ENCODE data around the gene SPATA31D4. TPM values are rescaled to one million over a fixed set of nuclear protein-coding genes. Genes with fewer than 3 reads are reported as not detected.
A peak's percentile ranks its signal among the peaks of the same experiment; 100 is the strongest.
"Not testable (repeated sequence)": the region's sequence is repeated elsewhere in the genome, so short reads cannot be mapped to it uniquely, and the experiment has no call there.

Gene SPATA31D4
- total RNA-seq, 4 donors from 2014 or later: not detected

GRCh38 chr9:81915801-81916505 is 12.3 kb upstream of the SPATA31D4 start:
- DNase-seq (ENCODE audit: low spot score) (no peak), ATAC-seq (ENCODE audit: low FRiP score) (peak; percentile 59)
- no peak for TF ChIP-seq CTCF (IDR thresholded peaks at IDR 0.05)

GRCh38 chr9:81918507-81918906 is 9.7 kb upstream of the SPATA31D4 start:
- DNase-seq (ENCODE audit: low spot score); ATAC-seq (ENCODE audit: low FRiP score): not testable (repeated sequence)

GRCh38 chr9:81930147-81930546 is 1.9 kb downstream of the SPATA31D4 start:
- DNase-seq (ENCODE audit: low spot score); ATAC-seq (ENCODE audit: low FRiP score): not testable (repeated sequence)

- DNase-seq (ENCODE audit: low spot score); ATAC-seq (ENCODE audit: low FRiP score): not testable (repeated sequence)
Measured at GRCh38 chr9:81933547-81933946, 5.3 kb downstream of the SPATA31D4 start.

- ATAC-seq (ENCODE audit: low FRiP score); DNase-seq (ENCODE audit: low spot score): not testable (repeated sequence)
Measured at GRCh38 chr9:81943393-81943792, 15.2 kb downstream of the SPATA31D4 start, which contains the start of gene SPATA31D3. Gene SPATA31D3 (plus strand): TSS chr9:81943500. CDS start chr9:81943586, 86 bp downstream.

GRCh38 chr9:81948650-81949049 is 20.4 kb downstream of the SPATA31D4 start:
- ATAC-seq (ENCODE audit: low FRiP score): not testable (repeated sequence)

GRCh38 chr9:81953096-81953495 is 24.9 kb downstream of the SPATA31D4 start:
- DNase-seq (ENCODE audit: low spot score): no peak
- TF ChIP-seq CTCF (IDR thresholded peaks at IDR 0.05): no peak
- ATAC-seq (ENCODE audit: low FRiP score): no peak

More at GRCh38 chr9:81948650-81949049, 20.4 kb downstream of the SPATA31D4 start:
- DNase-seq (ENCODE audit: low spot score): not testable (repeated sequence)

- ATAC-seq (ENCODE audit: low FRiP score): no peak
- TF ChIP-seq CTCF (IDR thresholded peaks at IDR 0.05): no peak
- DNase-seq (ENCODE audit: low spot score): no peak
Measured at GRCh38 chr9:81955625-81956024, 27.4 kb downstream of the SPATA31D4 start.

- no peak for TF ChIP-seq CTCF (IDR thresholded peaks at IDR 0.05)
- ATAC-seq (ENCODE audit: low FRiP score) (no peak), DNase-seq (ENCODE audit: low spot score) (no peak)
Measured at GRCh38 chr9:81964218-81965171, 36.3 kb downstream of the SPATA31D4 start.
